Transverse colon (tissue), 3 donors: ENCODE measurements around the gene FXYD3.

Experiments
- CTCF ChIP-seq, 5 experiments: fragments of 200-600 bp in 3 of 5; fragments of 450-650 bp in 2 of 5; sonication (generic) in 3 of 5; IDR thresholded peaks; 1 replicate in 2 of 5; 2 replicates in 3 of 5; pipeline ENCODE4 v1.5.1; 2016 to 2017; ENCODE audit warnings: antibody characterized with exemption in 5 of 5, inconsistent platforms in 3 of 5, mild to moderate bottlenecking in 2 of 5, moderate library complexity in 1 of 5
- POLR2A ChIP-seq: fragments of 450-650 bp; IDR thresholded peaks from one replicate; pipeline ENCODE4 v1.6.1; 2016; ENCODE audit warnings: antibody characterized with exemption, mild to moderate bottlenecking, moderate library complexity

GRCh38 chr19:35156673-35157014 is 41.0 kb downstream of the FXYD3 start:
- no peak for TF ChIP-seq POLR2A
- no peak for TF ChIP-seq CTCF (IDR thresholded peaks at IDR 0.05)
